H1 (cell line): Measurements from ENCODE around the gene TRIM38.

Source experiments
- EZH2 ChIP-seq: fragments of 200-600 bp; sonication (generic); IDR thresholded peaks from 2 replicates; pipeline ENCODE4 v1.7.1; 2012; ENCODE audit warnings: low read depth, mild to moderate bottlenecking, moderate library complexity, low read length, inconsistent platforms; ENCODE audit not compliant: severe bottlenecking
- FOSL1 ChIP-seq: IDR thresholded peaks from 2 replicates; pipeline ENCODE4 v1.6.1; 2011; ENCODE audit warnings: mild to moderate bottlenecking, low read depth, low read length, moderate library complexity; ENCODE audit not compliant: insufficient read depth

GRCh38 chr6:26033085-26033940, 70.7 kb downstream of the TRIM38 start:
- TF ChIP-seq FOSL1 (no peak), EZH2 (no peak)
